ENCODE measurements around the gene JAGN1.
"Not testable (repeated sequence)": the region's sequence is repeated elsewhere in the genome, so short reads cannot be mapped to it uniquely, and the experiment has no call there.

The JAGN1 gene

GRCh38 chr3:9869955-9870354 is 20.5 kb upstream of the JAGN1 start:
- TF ChIP-seq CTCF (IDR thresholded peaks at IDR 0.05; ENCODE audit: low read depth, low read length) (no peak), EZH2phosphoT487 (IDR thresholded peaks at IDR 0.05; ENCODE audit: low read depth) (no peak)

GRCh38 chr3:9870978-9871377 is 19.4 kb upstream of the JAGN1 start:
- H3K9me3 ChIP-seq (ENCODE audit: insufficient read depth, low read length), result no peaks in the 10 kb centered on the region
- no peak overlapping the region for H3K9ac ChIP-seq (ENCODE audit: low read length)
- TF ChIP-seq CTCF (IDR thresholded peaks at IDR 0.05; ENCODE audit: low read depth, low read length) (no peak), EZH2phosphoT487 (IDR thresholded peaks at IDR 0.05; ENCODE audit: low read depth) (no peak)
- no peak overlapping the region for H3K4me3 ChIP-seq (ENCODE audit: low read length)
- no peak overlapping the region for H3K27ac ChIP-seq (ENCODE audit: low read length)
- no peak overlapping the region for H3K4me2 ChIP-seq (ENCODE audit: low read length)
- no peaks in the 10 kb centered on the region for H3K36me3 ChIP-seq (replicated peaks; ENCODE audit: low read depth, low read length)
- H3K79me2 ChIP-seq (ENCODE audit: low read length), result no peaks in the 10 kb centered on the region
- no peak overlapping the region for H2AFZ ChIP-seq (ENCODE audit: low read depth, low read length)
- no peaks in the 10 kb centered on the region for H4K20me1 ChIP-seq (ENCODE audit: insufficient read depth, low read length)
- H3K4me1 ChIP-seq (ENCODE audit: low read length), result no peaks in the 10 kb centered on the region
- no peaks in the 10 kb centered on the region for H3K27me3 ChIP-seq (ENCODE audit: low read depth, low read length)

More at GRCh38 chr3:9869955-9870354, 20.5 kb upstream of the JAGN1 start:
- H3K9ac ChIP-seq (ENCODE audit: low read length), result no peak overlapping the region
- H3K79me2 ChIP-seq (ENCODE audit: low read length), result no peaks in the 10 kb centered on the region
- H3K27me3 ChIP-seq (ENCODE audit: low read depth, low read length), result no peaks in the 10 kb centered on the region
- H3K36me3 ChIP-seq (replicated peaks; ENCODE audit: low read depth, low read length), result no peaks in the 10 kb centered on the region
- H3K4me3 ChIP-seq (ENCODE audit: low read length), result no peak overlapping the region
- H3K4me1 ChIP-seq (ENCODE audit: low read length), result no peaks in the 10 kb centered on the region
- no peaks in the 10 kb centered on the region for H4K20me1 ChIP-seq (ENCODE audit: insufficient read depth, low read length)
- no peak overlapping the region for H3K4me2 ChIP-seq (ENCODE audit: low read length)
- H3K9me3 ChIP-seq (ENCODE audit: insufficient read depth, low read length), result no peaks in the 10 kb centered on the region
- no peak overlapping the region for H3K27ac ChIP-seq (ENCODE audit: low read length)
- no peak overlapping the region for H2AFZ ChIP-seq (ENCODE audit: low read depth, low read length)

DNA sequence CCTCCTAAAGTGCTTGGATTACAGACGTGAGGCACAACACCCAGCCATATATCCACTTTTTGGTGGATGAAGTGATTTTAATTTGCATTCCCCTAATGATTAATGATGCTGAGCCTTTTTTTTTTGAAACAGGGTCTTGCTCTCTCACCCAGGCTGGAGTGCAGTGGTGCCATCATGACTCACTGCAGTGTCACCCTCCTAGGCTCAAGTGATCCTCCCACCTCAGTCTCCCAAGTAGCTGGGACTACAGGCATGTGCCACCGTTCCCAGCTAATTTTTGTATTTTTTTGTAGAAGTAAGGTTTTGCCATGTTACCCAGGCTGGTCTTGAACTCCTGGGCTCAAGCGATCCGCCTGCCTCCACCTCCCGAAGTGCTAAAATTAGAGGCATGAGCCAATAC is 18.3 kb upstream of the JAGN1 start:
- not testable (repeated sequence) for H3K4me1 ChIP-seq (ENCODE audit: low read length); H3K27me3 ChIP-seq (ENCODE audit: low read depth, low read length); H3K79me2 ChIP-seq (ENCODE audit: low read length); H3K9me3 ChIP-seq (ENCODE audit: insufficient read depth, low read length); H4K20me1 ChIP-seq (ENCODE audit: insufficient read depth, low read length); H3K9ac ChIP-seq (ENCODE audit: low read length); H3K36me3 ChIP-seq (replicated peaks; ENCODE audit: low read depth, low read length); H3K27ac ChIP-seq (ENCODE audit: low read length); H2AFZ ChIP-seq (ENCODE audit: low read depth, low read length); H3K4me2 ChIP-seq (ENCODE audit: low read length); H3K4me3 ChIP-seq (ENCODE audit: low read length)

DNA sequence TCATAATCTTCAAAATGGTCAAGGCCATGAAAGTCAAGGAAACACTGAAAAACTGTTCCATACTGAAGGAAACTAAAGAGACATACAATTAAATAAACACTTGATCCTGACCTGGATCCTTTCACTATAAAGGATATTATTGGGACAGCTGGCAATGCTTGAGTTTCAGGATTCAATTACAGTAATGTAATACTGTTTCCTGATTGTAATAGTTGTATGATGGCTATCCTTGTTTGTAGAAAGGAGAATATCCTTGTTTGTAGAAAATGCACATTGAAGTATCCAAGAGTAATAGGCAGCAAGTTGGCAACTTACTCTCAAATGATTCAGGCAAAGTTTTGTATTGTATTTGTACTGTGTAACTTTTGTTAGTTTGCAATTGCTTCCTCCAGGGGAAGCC is 15.0 kb upstream of the JAGN1 start:
- no peaks in the 10 kb centered on the region for H4K20me1 ChIP-seq (ENCODE audit: insufficient read depth, low read length)
- no peak overlapping the region for H3K9ac ChIP-seq (ENCODE audit: low read length)
- H3K4me2 ChIP-seq (ENCODE audit: low read length), result no peak overlapping the region
- H2AFZ ChIP-seq (ENCODE audit: low read depth, low read length), result no peak overlapping the region
- H3K79me2 ChIP-seq (ENCODE audit: low read length), result no peaks in the 10 kb centered on the region
- TF ChIP-seq EZH2phosphoT487 (IDR thresholded peaks at IDR 0.05; ENCODE audit: low read depth), result no peak
- TF ChIP-seq CTCF (IDR thresholded peaks at IDR 0.05; ENCODE audit: low read depth, low read length), result no peak
- no peaks in the 10 kb centered on the region for H3K36me3 ChIP-seq (replicated peaks; ENCODE audit: low read depth, low read length)
- H3K4me1 ChIP-seq (ENCODE audit: low read length), result peaks cover 4% of the 10 kb centered on the region; the same call in 1 of the 2 replicates
- no peaks in the 10 kb centered on the region for H3K9me3 ChIP-seq (ENCODE audit: insufficient read depth, low read length)
- no peak overlapping the region for H3K4me3 ChIP-seq (ENCODE audit: low read length)
- H3K27ac ChIP-seq (ENCODE audit: low read length), result no peak overlapping the region
- no peaks in the 10 kb centered on the region for H3K27me3 ChIP-seq (ENCODE audit: low read depth, low read length)

- not testable (repeated sequence) for H3K4me3 ChIP-seq (ENCODE audit: low read length); H3K27me3 ChIP-seq (ENCODE audit: low read depth, low read length); H3K9ac ChIP-seq (ENCODE audit: low read length); H2AFZ ChIP-seq (ENCODE audit: low read depth, low read length); H3K27ac ChIP-seq (ENCODE audit: low read length); H3K4me1 ChIP-seq (ENCODE audit: low read length); H3K9me3 ChIP-seq (ENCODE audit: insufficient read depth, low read length); H3K79me2 ChIP-seq (ENCODE audit: low read length); H4K20me1 ChIP-seq (ENCODE audit: insufficient read depth, low read length); H3K36me3 ChIP-seq (replicated peaks; ENCODE audit: low read depth, low read length); H3K4me2 ChIP-seq (ENCODE audit: low read length)
Observed at GRCh38 chr3:9876255-9876654, 14.2 kb upstream of the JAGN1 start.
